ENCODE measurements around the gene RBM12. TPM values are rescaled to one million over a fixed set of nuclear protein-coding genes. Genes with fewer than 3 reads are reported as not detected.

Gene RBM12
- total RNA-seq, 1 donor from 2014 or later, result 139 TPM

DNA sequence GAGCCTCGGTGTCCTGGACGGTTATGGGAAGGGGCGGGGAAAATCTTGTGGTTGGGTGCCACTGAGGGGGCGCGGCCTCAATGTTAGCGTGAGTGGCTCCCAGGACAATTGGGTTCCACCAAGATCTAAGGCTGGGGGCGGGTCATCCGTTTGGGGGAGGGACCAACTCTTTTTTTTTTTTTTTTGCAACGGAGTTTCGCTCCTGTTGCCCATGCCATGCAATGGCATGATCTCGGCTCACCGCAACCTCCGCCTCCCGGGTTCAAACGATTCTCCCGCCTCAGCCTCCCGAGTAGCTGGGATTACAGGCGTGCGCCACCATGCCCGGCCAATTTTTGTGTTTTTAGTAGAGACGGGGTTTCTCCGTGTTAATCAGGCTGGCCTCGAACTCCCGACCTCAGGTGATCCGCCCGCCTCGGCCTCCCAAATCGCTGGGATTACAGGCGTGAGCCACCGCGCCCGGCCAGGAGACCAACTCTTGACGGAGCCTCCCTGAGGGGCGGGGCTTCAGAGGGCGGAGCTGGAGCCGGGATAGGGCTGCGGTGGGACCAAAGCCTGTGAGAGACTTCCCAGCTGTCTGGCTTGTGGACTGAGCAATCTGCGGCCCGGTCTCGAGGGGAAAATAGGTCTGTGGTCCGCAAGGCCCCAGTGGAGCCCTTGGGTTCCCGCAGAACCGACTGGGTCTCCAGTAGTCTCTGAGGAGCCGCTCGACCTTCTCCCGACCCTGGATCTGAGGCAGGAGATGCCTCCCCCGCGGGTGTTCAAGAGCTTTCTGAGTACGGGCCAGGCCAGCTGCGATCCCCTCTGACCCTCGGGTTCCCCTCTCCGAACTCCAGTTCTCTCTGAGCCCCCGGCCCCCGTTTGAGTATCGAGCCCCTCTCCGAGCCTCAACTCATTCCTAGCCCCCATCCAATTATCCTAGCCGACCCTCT lies 48.0 kb downstream of the RBM12 start:
- Mint-ChIP-seq H3K27ac (peak overlapping the region; percentile 83), H3K9me3 (no peaks in the 10 kb centered on the region), H3K36me3 (ENCODE audit: low read depth) (peaks cover 5% of the 10 kb centered on the region), H3K4me3 (peak overlapping the region; percentile 90), H3K27me3 (peaks cover 2% of the 10 kb centered on the region), H3K4me1 (peaks cover 48% of the 10 kb centered on the region)
- DNase-seq (peak; percentile 54), ATAC-seq (ENCODE audit: low read depth) (no peak)
- TF ChIP-seq, protein P1, sequence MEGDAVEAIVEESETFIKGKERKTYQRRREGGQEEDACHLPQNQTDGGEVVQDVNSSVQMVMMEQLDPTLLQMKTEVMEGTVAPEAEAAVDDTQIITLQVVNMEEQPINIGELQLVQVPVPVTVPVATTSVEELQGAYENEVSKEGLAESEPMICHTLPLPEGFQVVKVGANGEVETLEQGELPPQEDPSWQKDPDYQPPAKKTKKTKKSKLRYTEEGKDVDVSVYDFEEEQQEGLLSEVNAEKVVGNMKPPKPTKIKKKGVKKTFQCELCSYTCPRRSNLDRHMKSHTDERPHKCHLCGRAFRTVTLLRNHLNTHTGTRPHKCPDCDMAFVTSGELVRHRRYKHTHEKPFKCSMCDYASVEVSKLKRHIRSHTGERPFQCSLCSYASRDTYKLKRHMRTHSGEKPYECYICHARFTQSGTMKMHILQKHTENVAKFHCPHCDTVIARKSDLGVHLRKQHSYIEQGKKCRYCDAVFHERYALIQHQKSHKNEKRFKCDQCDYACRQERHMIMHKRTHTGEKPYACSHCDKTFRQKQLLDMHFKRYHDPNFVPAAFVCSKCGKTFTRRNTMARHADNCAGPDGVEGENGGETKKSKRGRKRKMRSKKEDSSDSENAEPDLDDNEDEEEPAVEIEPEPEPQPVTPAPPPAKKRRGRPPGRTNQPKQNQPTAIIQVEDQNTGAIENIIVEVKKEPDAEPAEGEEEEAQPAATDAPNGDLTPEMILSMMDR (IDR thresholded peaks at IDR 0.05), result no peak
- POLR2A ChIA-PET, result interaction anchor here (0.6 to 6.0 kb wide), 21 partner anchors 9 to 337 kb away, joined by 3 to 67 read pairs (median 5); partner anchors contain the start of genes CEP250, CPNE1, ERGIC3 and NFS1
- CTCF ChIA-PET, result interaction anchor here (0.6 to 1.3 kb wide), 4 partner anchors 15 to 166 kb away, joined by 3 to 4 read pairs (median 3); partner anchors contain the start of gene ERGIC3
- intact Hi-C loops (cut with micrococcal nuclease), result loop anchor here (1.0 to 5.0 kb wide), 11 partner anchors 15 to 524 kb away; partner anchors contain the start of genes CEP250, ERGIC3, NFS1 and PHF20

DNA sequence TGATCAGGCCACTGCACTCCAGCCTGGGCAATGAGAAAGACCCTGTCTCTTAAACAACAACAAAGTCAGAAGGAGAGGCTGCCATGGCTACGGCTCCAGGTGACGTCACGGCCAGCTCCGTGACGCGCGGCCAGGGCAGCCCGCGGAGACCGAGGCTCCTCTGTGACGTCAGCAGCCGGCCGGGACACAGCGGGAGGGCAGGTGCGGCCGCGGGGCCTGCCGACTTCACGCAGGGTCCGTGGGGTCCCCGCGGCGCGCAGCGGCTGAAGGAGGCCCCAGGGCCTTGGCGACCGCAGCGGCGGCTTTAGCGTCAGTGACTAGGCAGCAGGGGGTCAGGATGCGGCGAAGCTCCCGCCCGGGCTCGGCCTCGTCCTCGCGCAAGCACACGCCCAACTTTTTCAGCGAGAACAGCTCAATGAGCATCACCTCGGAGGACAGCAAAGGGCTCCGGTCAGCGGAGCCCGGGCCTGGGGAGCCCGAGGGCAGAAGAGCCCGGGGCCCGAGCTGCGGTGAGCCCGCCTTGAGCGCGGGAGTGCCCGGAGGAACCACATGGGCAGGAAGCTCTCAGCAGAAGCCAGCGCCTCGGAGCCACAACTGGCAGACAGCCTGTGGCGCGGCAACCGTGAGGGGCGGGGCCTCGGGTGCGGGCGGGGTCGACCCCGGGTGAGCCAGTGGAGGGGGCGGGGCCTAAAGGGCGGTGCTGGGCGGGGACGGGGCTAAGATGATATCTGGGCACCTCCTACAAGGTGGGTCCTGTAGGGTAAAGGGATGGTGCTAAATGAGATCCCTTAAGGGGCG lies 48.8 kb downstream of the RBM12 start, which contains the start of gene SPAG4:
SPAG4 (plus strand) TSS at position 163 of the 798 bp plus-strand sequence; CDS start at position 338, 175 bp downstream.
- Mint-ChIP-seq H3K4me3 (peak within 1 kb of the TSS; percentile 90), H3K27ac (peak within 1 kb of the TSS; percentile 83), H3K27me3 (peaks cover 2% of the 10 kb centered on the region), H3K4me1 (peaks cover 55% of the 10 kb centered on the region), H3K36me3 (ENCODE audit: low read depth) (peaks cover 2% of the 10 kb centered on the region), H3K9me3 (no peaks in the 10 kb centered on the region)
- ChIA-PET CTCF (interaction anchor here (0.5 to 1.3 kb wide), 5 partner anchors 10 to 166 kb away, joined by 3 to 4 read pairs (median 3); partner anchors contain the start of gene ERGIC3), POLR2A (interaction anchor here (0.5 to 6.0 kb wide), 26 partner anchors 10 to 1211 kb away, joined by 3 to 67 read pairs (median 4); partner anchors contain the start of genes CPNE1, EDEM2, ERGIC3 and MMP24OS)
- DNase-seq (peak; percentile 98), ATAC-seq (ENCODE audit: low read depth) (peak; percentile 88)
- TF ChIP-seq, protein P1 (IDR thresholded peaks at IDR 0.05), result no peak
- intact Hi-C loops (cut with micrococcal nuclease), result loop anchor here (1.0 to 5.0 kb wide), 11 partner anchors 15 to 524 kb away; partner anchors contain the start of genes CEP250, ERGIC3, NFS1 and PHF20

DNA sequence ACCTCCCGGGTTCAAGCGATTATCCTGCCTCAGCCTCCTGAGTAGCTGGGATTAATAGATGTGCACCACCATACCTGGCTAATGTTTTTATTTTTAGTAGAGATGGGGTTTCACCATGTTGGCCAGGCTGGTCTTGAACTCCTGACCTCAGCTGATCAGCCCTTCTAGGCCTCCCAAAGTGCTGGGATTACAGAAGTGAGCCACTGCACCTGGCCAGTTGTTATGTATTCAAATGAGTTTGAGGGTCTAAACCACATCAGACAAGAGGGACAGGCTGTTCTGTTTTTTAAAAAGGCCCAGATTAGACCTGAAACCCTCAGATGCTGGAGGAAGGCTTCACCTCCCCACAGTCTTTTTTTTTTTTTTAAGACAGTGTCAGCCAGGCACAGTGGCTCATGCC lies 53.2 kb downstream of the RBM12 start:
- Mint-ChIP-seq H3K4me3 (no peak overlapping the region), H3K27me3 (no peaks in the 10 kb centered on the region), H3K4me1 (peaks cover 25% of the 10 kb centered on the region), H3K9me3 (no peaks in the 10 kb centered on the region), H3K27ac (no peak overlapping the region), H3K36me3 (ENCODE audit: low read depth) (no peaks in the 10 kb centered on the region)
- intact Hi-C loops (cut with micrococcal nuclease), result no loop called here
- ATAC-seq (ENCODE audit: low read depth), result no peak
- POLR2A ChIA-PET, result interaction anchor here (0.7 kb wide), 2 partner anchors 122 to 256 kb away, joined by 4 to 5 read pairs; no protein-coding TSS in a partner anchor
- CTCF ChIA-PET, result interaction anchor here (0.9 kb wide), 1 partner anchor 10 kb away, joined by 3 read pairs; no protein-coding TSS in a partner anchor
- TF ChIP-seq, protein P1 (IDR thresholded peaks at IDR 0.05), result no peak
- no peak for DNase-seq

DNA sequence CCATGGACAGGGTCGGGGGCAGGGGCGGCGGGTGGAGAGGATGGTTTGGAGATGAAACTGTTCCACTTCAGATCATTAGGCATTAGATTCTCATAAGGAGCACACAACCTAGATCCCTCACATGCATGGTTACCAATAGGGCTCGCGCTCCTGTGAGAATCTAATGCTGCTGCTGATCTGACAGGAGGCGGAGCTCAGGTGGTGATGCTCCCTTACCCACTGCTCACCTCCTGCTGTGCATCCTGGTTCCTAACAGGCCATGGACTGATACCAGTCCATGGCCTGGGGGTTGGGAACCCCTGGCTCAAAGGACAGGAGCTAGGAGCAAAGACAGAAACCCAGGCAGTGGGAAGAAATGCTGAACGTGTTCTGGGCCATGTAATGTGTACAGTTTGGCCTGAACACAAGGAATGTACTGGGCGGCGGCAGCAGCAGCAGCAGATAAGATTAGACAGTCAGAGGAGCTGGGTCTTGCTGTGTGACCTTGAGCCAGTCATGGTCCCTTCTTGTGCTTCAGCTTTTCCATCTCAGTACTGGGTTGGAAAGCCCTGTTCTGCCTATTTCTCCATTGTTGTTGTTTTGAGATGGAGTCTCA lies 53.8 kb downstream of the RBM12 start:
- ChIA-PET CTCF (interaction anchor here (0.9 kb wide), 1 partner anchor 10 kb away, joined by 3 read pairs; no protein-coding TSS in a partner anchor), POLR2A (no interaction called here)
- Mint-ChIP-seq H3K4me3 (no peak overlapping the region), H3K4me1 (peaks cover 22% of the 10 kb centered on the region), H3K36me3 (ENCODE audit: low read depth) (no peaks in the 10 kb centered on the region), H3K9me3 (no peaks in the 10 kb centered on the region), H3K27me3 (no peaks in the 10 kb centered on the region), H3K27ac (no peak overlapping the region)
- ATAC-seq (ENCODE audit: low read depth) (no peak), DNase-seq (no peak)
- intact Hi-C loops (cut with micrococcal nuclease), result no loop called here
- TF ChIP-seq, protein P1 (IDR thresholded peaks at IDR 0.05), result no peak

Data from activated B cell treated with CpG ODN at 0.5 μM for 24 hours (primary cell).